Ectodermal cell (in vitro differentiated cells): ENCODE data around the gene DTD1.

Source experiments
- H3K27ac ChIP-seq: 2 replicates; pipeline ENCODE4 v1.7.0; 2013; ENCODE audit warnings: mild to moderate bottlenecking, low read depth, low read length; ENCODE audit not compliant: insufficient read depth, poor library complexity, severe bottlenecking
- H3K27me3 ChIP-seq: 2 replicates; pipeline ENCODE4 v1.7.0; 2013; ENCODE audit warnings: mild to moderate bottlenecking, low read length; ENCODE audit not compliant: insufficient read depth, control insufficient read depth, poor library complexity, severe bottlenecking
- H3K36me3 ChIP-seq: one replicate; pipeline ENCODE4 v1.7.0; 2013; ENCODE audit warnings: low read length; ENCODE audit not compliant: control insufficient read depth, insufficient read depth
- H3K4me1 ChIP-seq: one replicate; pipeline ENCODE4 v1.7.0; 2013; ENCODE audit warnings: low read length; ENCODE audit not compliant: control insufficient read depth, insufficient read depth
- H3K4me3 ChIP-seq: 2 replicates; pipeline ENCODE4 v1.7.0; 2013; ENCODE audit warnings: low read depth, low read length, control low read depth; ENCODE audit not compliant: insufficient read depth
- H3K9me3 ChIP-seq: 2 replicates; pipeline ENCODE4 v1.7.0; 2013; ENCODE audit warnings: mild to moderate bottlenecking, low read length, moderate library complexity; ENCODE audit not compliant: control insufficient read depth
- WGBS, 2 experiments: methylation state at CpG; one replicate each; pipeline ENCODE4 v1.1.7; 2013; ENCODE audit warnings: missing lambda C conversion rate in 2 of 2; 5-methylcytosine and 5-hydroxymethylcytosine counted together

The DTD1 gene

GRCh38 chr20:18802012-18802634, 214.3 kb downstream of the DTD1 start:
- WGBS, 2 experiments, result 90 to 93% methylated on average over 7 of the region's 7 CpGs

GRCh38 chr20:18805881-18806280, 218.0 kb downstream of the DTD1 start:
- Histone ChIP-seq H3K4me1 (no peaks in the 10 kb centered on the region), H3K4me3 (no peak overlapping the region), H3K36me3 (no peaks in the 10 kb centered on the region), H3K9me3 (no peaks in the 10 kb centered on the region), H3K27me3 (no peaks in the 10 kb centered on the region), H3K27ac (no peak overlapping the region)
- 89 to 94% methylated on average over 4 of the region's 4 CpGs for WGBS, 2 experiments

More at GRCh38 chr20:18802012-18802634, 214.3 kb downstream of the DTD1 start:
- H3K9me3 ChIP-seq, result no peaks in the 10 kb centered on the region
- no peaks in the 10 kb centered on the region for H3K4me1 ChIP-seq
- H3K27ac ChIP-seq, result no peak overlapping the region
- H3K36me3 ChIP-seq, result no peaks in the 10 kb centered on the region
- H3K27me3 ChIP-seq, result no peaks in the 10 kb centered on the region
- no peak overlapping the region for H3K4me3 ChIP-seq

GRCh38 chr20:18808712-18809111, 220.9 kb downstream of the DTD1 start:
- Histone ChIP-seq H3K27me3 (no peaks in the 10 kb centered on the region), H3K4me1 (no peaks in the 10 kb centered on the region), H3K4me3 (no peak overlapping the region), H3K27ac (no peak overlapping the region), H3K36me3 (no peaks in the 10 kb centered on the region), H3K9me3 (no peaks in the 10 kb centered on the region)
- 72 to 74% methylated on average over 3 of the region's 3 CpGs for WGBS, 2 experiments

- Histone ChIP-seq H3K4me1 (no peaks in the 10 kb centered on the region), H3K36me3 (no peaks in the 10 kb centered on the region), H3K27ac (no peak overlapping the region), H3K4me3 (no peak overlapping the region), H3K9me3 (no peaks in the 10 kb centered on the region), H3K27me3 (no peaks in the 10 kb centered on the region)
- 90 to 96% methylated on average over 6 of the region's 6 CpGs for WGBS, 2 experiments
Measured at GRCh38 chr20:18811186-18811585, 223.3 kb downstream of the DTD1 start.

- Histone ChIP-seq H3K36me3 (no peaks in the 10 kb centered on the region), H3K27ac (no peak overlapping the region), H3K9me3 (no peaks in the 10 kb centered on the region), H3K4me1 (no peaks in the 10 kb centered on the region), H3K4me3 (no peak overlapping the region), H3K27me3 (no peaks in the 10 kb centered on the region)
- WGBS, 2 experiments, result 64% methylated on average over 3 of the region's 3 CpGs
Measured at GRCh38 chr20:18811904-18812303, 224.1 kb downstream of the DTD1 start.

GRCh38 chr20:18813483-18813882, 225.6 kb downstream of the DTD1 start, which contains the start of gene SCP2D1:
Gene SCP2D1 (plus strand): TSS chr20:18813783. CDS start chr20:18813816, 33 bp downstream.
- Histone ChIP-seq H3K9me3 (no peaks in the 10 kb centered on the region), H3K36me3 (no peaks in the 10 kb centered on the region), H3K27ac (no peak within 1 kb of the TSS), H3K4me1 (no peaks in the 10 kb centered on the region), H3K4me3 (no peak within 1 kb of the TSS), H3K27me3 (no peaks in the 10 kb centered on the region)
- WGBS, 2 experiments, result 87 to 88% methylated on average over 3 of the region's 3 CpGs

GRCh38 chr20:18815194-18815942, 227.5 kb downstream of the DTD1 start:
- Histone ChIP-seq H3K4me3 (no peak overlapping the region), H3K4me1 (no peaks in the 10 kb centered on the region), H3K27ac (no peak overlapping the region), H3K36me3 (no peaks in the 10 kb centered on the region), H3K9me3 (no peaks in the 10 kb centered on the region), H3K27me3 (no peaks in the 10 kb centered on the region)
- 95 to 99% methylated on average over 5 to 6 of the region's 6 CpGs for WGBS, 2 experiments
